LoVo (cell line): ENCODE results near the gene CYBRD1.
"Not testable (repeated sequence)": the region's sequence is repeated elsewhere in the genome, so short reads cannot be mapped to it uniquely, and the experiment has no call there.

ENCODE experiments used
- DNase-seq: peaks from one replicate; pipeline ENCODE4 v3.0.0-alpha.2; 2016; ENCODE audit warnings: low spot score

Gene CYBRD1

DNA sequence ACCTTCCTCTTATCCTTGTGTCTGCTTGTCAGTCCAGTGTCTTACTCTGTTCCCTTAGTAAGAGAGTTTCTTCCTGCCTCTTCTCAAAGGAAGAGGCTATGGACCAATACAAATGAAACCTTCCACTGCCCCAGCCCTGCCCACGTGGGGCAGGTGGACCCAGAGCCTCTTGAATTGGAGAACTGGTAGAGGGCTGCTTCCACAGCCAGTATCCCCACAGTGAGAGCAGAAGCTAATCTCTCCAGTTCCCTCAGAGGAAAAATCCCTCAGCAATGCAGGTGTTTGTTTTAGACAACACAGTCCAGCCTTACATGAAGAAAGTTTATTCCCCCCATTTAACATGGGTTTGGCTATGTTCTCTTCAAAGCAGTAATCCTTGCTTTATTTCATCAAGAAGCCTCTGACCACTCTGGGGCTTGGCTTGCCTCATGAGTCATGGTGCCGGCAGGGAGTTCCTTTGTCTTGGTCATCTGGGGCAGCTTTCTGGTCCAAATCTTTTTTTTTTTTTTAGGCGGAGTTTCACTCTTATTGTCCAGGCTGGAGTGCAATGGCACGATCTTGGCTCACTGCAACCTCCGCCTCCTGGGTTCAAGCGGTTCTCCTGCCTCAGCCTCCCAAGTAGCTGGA, 6.5 kb upstream of the CYBRD1 start:
- no peak for DNase-seq

DNA sequence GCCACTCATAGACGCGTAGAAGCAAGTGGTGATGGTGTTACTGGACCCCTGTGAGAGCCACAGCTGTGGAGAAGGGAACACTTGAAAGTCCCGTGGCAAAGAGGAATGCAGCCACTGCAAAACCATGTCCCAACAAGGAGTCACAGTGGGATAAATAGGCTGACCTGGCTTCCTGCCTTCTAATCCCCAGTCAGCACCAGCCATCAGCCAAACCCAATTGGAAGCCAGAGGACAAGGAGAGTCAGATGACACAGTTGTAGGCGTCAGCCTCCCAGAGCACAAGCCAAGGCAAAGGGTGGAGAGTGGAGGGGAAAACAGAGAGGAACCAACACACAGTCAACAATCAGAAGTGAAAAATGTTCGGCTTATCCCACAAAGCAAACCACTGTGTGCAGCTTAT, 5.5 kb upstream of the CYBRD1 start:
- DNase-seq: no peak

DNA sequence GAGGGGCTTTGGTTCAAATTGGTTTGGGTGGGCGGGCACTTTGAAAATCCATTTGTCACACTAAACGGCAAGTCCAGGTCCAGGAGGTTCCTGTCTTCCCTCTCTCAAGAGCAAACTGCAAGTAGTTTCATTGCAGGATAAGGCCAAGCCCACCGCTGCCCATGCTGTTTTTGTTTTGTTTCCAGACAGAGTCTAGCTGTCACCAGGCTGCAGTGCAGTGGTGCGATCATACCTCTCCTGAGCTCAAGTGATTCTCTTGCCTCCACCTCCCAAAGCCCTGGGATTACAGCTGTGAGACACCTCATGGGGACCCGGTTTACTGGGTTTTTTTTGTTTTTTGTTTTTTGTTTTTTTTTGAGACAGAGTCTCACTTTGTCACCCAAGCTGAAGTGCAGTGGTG, 1.8 kb upstream of the CYBRD1 start:
- DNase-seq: no peak

- no peak for DNase-seq
Observed at GRCh38 chr2:171521361-171522051, 768 bp upstream of the CYBRD1 start.

GRCh38 chr2:171522788-171523087, 464 bp downstream of the CYBRD1 start:
- DNase-seq: no peak

DNA sequence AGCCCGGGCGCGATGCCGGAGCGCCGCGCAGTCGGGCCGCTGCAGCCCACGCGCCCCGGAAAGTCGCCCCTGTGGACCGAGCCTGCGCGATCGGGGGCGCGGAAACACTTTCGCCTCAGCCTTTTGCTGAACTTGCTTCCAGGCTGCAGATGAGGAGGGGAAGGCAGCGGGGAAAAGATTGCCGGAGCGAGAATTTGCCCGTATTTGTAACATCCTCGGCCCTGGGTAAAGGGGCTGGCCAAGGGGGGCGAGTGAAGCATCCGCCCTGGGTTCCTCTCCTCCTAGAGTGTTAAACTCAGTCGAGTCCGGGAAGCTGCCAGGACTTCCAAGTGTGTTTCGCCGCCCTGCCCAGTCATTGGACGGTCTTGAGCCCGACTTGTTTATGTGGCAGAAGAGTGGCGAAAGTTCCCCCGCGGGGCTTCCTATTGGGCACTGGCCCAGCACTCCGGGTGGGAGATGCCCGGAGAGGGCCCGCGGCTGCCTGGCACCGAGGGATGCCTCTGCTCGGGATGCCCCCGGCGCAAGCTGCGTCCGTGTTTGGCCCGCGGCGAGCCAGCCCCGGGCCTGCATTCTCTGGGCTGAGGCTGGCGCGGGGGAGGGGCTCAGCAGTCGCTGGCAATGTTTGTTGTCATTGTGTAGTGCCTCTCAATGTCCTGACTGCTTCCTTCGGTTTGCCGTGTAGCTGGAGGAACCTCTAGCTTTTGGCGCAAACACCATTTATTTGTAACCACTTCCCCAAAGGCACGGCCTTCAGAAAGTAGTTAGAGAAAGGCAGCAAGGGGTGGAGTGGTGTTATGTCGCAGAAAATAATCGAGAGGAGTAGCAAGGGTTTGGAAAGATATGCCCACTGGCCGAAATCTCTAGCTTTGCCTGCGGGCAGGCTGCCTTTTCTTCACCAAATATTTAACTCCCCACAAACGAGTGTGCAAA, 1.1 kb downstream of the CYBRD1 start:
- peak; percentile 8 for DNase-seq

GRCh38 chr2:171524018-171524401, 1.7 kb downstream of the CYBRD1 start:
- no peak for DNase-seq

DNA sequence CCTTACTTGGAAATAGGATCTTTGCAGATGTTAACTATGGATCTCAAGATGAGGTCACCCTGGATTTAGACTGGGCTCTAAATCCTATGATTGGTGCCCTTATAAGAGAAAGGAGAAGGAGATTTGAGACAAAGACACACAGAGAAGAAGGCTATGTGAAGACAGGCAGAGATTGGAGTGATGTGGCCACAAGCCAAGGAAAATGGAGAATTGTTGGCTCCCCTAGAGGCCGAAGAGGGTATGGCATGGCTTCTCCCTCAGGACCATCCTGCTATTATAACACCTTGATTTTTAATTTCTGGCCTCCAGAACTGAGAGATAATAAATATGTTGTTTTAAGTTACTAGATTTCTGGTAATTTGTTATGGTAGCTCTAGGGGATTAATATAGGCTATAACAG, 7.6 kb downstream of the CYBRD1 start:
- DNase-seq: no peak

DNA sequence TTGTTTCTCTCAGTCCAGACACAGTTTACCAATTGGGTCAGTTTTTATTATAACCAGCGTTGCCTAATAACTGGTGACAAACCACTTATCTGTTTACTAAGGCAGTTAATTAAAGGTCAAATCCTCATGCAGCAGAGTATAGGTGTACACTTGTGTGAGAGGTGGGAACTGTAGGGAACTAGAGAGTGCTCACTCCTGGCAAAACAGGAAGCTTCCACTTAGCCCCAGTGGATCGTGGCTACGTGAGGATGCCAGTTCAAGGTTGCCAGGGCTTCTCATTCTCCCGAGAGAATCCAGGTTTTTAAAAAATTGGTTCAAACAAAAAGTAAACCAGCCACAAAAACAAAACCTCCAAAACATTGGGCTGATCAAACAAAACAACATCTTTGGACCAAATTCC, 8.1 kb downstream of the CYBRD1 start:
- DNase-seq: no peak

GRCh38 chr2:171530859-171531258, 8.6 kb downstream of the CYBRD1 start:
- not testable (repeated sequence) for DNase-seq

DNA sequence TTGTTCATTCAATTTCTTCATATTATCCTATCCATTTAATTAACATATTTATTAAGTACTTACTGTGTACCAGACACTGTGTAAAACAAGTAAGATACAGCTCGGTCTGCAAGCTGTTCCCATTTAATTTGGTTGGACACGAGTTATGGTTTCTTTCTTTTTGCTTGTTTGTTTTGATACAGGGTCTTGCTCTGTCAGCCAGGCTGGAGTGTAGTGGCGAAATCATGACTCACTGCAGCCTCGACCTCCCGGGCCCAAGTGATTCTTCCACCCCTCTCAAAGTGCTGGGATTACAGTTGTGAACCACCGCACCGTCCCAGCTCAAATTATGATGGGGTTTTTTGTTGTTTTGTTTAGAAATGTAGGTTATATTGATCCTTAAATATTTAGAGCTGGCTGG, 9.0 kb downstream of the CYBRD1 start:
- no peak for DNase-seq

GRCh38 chr2:171531836-171532450, 9.7 kb downstream of the CYBRD1 start:
- DNase-seq: no peak

DNA sequence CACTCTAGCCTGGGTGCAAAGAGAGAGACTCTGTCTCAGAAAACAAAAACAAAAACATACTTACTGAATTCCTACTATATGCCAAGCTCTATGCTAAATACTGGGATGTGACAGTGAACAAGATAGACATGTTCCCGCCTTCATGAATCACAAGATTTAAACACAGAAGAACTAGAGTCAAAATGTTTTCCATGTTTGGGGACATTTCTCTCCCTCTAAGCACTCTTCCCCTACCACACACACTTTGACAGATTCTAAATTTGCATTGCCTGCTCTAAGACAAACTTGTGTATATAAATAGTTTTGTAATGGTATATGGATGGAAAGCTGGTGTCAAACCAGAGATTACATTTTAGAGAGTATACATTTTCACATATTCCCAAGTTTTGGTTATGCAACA, 11.1 kb downstream of the CYBRD1 start:
- no peak for DNase-seq

GRCh38 chr2:171535528-171535927, 13.3 kb downstream of the CYBRD1 start:
- DNase-seq: not testable (repeated sequence)

DNA sequence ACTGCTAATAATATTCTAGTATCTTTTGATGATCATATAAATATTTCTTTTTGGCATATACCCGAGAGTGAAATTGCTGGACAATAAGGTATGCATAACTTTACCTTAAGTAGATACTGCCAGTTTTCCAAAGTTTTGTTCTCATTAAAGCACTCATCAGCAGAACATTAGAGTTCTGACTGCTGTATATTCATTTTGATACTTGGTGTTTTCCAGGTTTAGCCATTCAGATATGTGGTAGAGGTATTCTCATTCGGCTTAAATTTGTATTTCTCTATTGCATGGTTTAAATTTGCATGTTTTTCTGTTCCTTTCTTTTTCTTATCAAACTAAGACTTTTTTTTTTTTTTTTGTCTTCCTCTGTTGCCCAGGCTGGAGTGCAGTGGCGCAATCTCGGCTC, 18.2 kb downstream of the CYBRD1 start:
- DNase-seq: no peak

DNA sequence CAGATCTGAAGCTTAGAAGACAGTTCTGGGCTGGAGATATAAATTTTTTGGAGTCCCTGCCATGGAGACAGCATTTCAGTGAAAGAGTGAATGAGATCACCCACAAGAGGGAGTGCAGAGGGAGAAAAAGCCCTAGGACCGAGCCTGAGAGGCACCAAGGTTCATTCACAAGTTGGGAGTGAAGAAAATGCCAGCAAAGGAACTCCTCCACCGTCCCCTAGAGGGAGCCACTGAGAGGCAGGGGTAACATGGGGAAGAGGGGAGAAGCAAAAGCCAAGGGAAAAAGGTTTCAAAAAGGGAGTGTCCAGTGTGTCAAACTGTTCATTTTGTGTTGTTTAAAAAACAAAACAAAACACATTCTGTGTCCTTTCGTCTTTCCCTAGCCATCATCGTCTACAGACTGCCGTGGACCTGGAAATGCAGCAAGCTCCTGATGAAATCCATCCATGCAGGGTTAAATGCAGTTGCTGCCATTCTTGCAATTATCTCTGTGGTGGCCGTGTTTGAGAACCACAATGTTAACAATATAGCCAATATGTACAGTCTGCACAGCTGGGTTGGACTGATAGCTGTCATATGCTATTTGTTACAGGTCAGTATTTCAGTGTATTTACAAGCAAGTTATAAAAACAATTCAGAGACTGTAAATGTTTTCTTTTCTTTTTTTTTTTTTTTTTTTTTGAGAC, 19.1 kb downstream of the CYBRD1 start:
- no peak for DNase-seq

DNA sequence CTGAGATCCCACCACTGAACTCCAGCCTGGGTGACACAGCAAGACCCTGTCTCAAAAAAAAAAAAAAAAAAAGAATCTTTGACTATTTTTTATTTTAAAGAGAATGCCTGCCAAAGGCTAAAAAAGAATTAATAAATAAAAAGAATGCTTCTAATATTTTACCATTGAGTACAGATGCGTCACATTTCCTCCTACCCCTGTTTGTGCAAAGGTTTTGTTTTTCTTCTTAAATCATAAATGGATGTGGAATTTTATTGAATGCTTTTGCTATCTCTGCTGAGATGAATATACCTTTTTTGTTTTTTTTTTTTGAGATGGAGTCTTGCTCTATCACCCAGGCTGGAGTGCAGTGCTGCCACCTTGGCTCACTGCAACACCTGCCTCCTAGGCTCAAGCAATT, 22.8 kb downstream of the CYBRD1 start:
- DNase-seq: no peak

DNA sequence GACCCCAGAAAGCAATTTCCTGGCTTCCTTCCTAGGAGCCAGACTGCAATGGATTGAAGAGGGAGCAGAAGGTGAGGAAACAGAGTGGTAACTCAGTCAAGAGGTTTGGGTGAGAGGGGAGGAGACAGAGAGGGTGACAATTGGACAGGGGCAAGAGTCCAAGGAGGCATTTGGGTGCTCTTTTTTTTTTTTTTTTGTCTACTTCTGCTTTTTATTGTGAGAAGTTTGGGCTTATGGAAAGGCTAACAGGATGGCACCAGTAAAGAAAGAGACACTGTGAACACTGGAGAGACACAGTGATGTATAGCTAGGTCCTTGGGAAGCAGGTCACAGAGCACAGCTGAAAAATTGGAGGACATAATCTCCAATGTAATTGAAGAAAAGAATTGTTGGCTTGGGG, 25.0 kb downstream of the CYBRD1 start:
- DNase-seq: no peak

- DNase-seq: no peak
Observed at GRCh38 chr2:171547720-171548119, 25.4 kb downstream of the CYBRD1 start.

DNA sequence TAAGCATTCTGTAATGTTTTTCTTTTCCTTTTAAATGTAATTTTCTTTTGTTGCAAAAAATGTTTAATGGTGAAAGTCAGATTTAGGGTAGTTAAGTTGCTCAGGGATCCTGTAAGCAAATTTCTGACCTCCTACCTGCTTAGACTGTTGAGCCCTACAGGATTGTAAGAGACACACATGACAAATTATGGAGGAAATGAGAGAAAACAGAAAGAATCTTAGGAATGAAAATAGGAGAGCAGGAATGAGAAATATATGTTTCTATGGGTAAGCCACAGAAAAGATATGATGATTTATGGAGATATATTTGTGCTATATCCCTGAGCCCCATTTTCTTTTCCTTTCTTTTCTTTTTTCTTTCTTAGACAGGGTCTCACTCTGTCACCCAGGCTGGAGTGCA, 28.3 kb downstream of the CYBRD1 start:
- DNase-seq: no peak

GRCh38 chr2:171551836-171552235, 29.6 kb downstream of the CYBRD1 start:
- DNase-seq: no peak

DNA sequence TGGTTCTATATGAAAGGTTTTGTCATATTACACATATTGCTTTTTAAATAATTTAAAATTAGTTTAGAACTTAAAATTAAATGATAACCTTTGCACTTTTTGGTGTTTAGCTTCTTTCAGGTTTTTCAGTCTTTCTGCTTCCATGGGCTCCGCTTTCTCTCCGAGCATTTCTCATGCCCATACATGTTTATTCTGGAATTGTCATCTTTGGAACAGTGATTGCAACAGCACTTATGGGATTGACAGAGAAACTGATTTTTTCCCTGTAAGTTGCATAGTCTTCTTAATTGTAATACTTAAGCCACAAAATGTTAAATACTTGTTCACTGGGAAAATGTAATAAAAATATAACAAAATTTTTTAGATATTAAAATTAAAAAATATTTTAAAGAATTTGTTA, 31.0 kb downstream of the CYBRD1 start:
- DNase-seq: no peak
